Liver (tissue), 3 donors: ENCODE data around the gene C11orf21.

ENCODE experiments used
- ATF3 ChIP-seq: IDR thresholded peaks from 2 replicates; pipeline ENCODE4 v1.6.1; 2016; ENCODE audit warnings: antibody characterized with exemption
- EGR1 ChIP-seq, 2 donors: IDR thresholded peaks; 2 replicates each; pipeline ENCODE4 v1.6.1; 2016 to 2018; ENCODE audit warnings: antibody characterized with exemption in 2 of 2, low read depth in 2 of 2
- FOXA1 ChIP-seq: IDR thresholded peaks from 2 replicates; pipeline ENCODE4 v1.6.1; 2016; ENCODE audit warnings: antibody characterized with exemption
- FOXA2 ChIP-seq: IDR thresholded peaks from 2 replicates; pipeline ENCODE4 v1.6.1; 2016; ENCODE audit warnings: antibody characterized with exemption
- GABPA ChIP-seq, 2 donors: IDR thresholded peaks in 1 of 2; conservative IDR thresholded peaks in 1 of 2; 2 replicates each; pipeline ENCODE4 v1.6.1; 2016; ENCODE audit warnings: antibody characterized with exemption in 2 of 2, mild to moderate bottlenecking in 1 of 2, moderate library complexity in 1 of 2
- HNF4G ChIP-seq: IDR thresholded peaks from 2 replicates; pipeline ENCODE4 v1.6.1; 2016; ENCODE audit warnings: antibody characterized with exemption
- RAD21 ChIP-seq, 2 donors: IDR thresholded peaks; 2 replicates each; pipeline ENCODE4 v1.6.1; 2016; ENCODE audit warnings: antibody characterized with exemption in 2 of 2, mild to moderate bottlenecking in 2 of 2
- REST ChIP-seq: IDR thresholded peaks from 2 replicates; pipeline ENCODE4 v1.6.1; 2016; ENCODE audit warnings: antibody characterized with exemption, mild to moderate bottlenecking
- SP1 ChIP-seq: IDR thresholded peaks from 2 replicates; pipeline ENCODE4 v1.6.1; 2018; ENCODE audit warnings: antibody characterized with exemption, mild to moderate bottlenecking
- TAF1 ChIP-seq: conservative IDR thresholded peaks from 2 replicates; pipeline ENCODE4 v1.6.1; 2016; ENCODE audit warnings: antibody characterized with exemption, mild to moderate bottlenecking
- YY1 ChIP-seq: IDR thresholded peaks from 2 replicates; pipeline ENCODE4 v1.6.1; 2016; ENCODE audit warnings: antibody characterized with exemption, mild to moderate bottlenecking
- TF ChIP-seq, protein P1 (sequence below): fragments of 150-350 bp; IDR thresholded peaks from 2 replicates; pipeline ENCODE4 v1.5.1; 2017; ENCODE audit warnings: improper control_type of control experiment, low read depth, low read length; ENCODE audit not compliant: missing input control
- TF ChIP-seq, protein P2 (sequence below): IDR thresholded peaks from 2 replicates; pipeline ENCODE4 v1.6.1; 2016; ENCODE audit warnings: antibody characterized with exemption
- donor health status: healthy.
- donor health status: healthy.

GRCh38 chr11:2299773-2300172 lies 1.9 kb downstream of the C11orf21 start:
- TF ChIP-seq REST (no peak), TAF1 (no peak), RAD21 (IDR thresholded peaks at IDR 0.05) (no peak), SP1 (no peak), GABPA (IDR thresholded peaks at IDR 0.05 in 1 of 2, conservative IDR thresholded peaks at IDR 0.05 in 1 of 2) (no peak), ATF3 (no peak), HNF4G (no peak), YY1 (no peak), FOXA1 (no peak), FOXA2 (no peak), EGR1 (IDR thresholded peaks at IDR 0.05; ENCODE audit: low read depth in 2 of 2) (no peak)
- TF ChIP-seq, protein P1, sequence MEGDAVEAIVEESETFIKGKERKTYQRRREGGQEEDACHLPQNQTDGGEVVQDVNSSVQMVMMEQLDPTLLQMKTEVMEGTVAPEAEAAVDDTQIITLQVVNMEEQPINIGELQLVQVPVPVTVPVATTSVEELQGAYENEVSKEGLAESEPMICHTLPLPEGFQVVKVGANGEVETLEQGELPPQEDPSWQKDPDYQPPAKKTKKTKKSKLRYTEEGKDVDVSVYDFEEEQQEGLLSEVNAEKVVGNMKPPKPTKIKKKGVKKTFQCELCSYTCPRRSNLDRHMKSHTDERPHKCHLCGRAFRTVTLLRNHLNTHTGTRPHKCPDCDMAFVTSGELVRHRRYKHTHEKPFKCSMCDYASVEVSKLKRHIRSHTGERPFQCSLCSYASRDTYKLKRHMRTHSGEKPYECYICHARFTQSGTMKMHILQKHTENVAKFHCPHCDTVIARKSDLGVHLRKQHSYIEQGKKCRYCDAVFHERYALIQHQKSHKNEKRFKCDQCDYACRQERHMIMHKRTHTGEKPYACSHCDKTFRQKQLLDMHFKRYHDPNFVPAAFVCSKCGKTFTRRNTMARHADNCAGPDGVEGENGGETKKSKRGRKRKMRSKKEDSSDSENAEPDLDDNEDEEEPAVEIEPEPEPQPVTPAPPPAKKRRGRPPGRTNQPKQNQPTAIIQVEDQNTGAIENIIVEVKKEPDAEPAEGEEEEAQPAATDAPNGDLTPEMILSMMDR, result no peak
- TF ChIP-seq, protein P2, sequence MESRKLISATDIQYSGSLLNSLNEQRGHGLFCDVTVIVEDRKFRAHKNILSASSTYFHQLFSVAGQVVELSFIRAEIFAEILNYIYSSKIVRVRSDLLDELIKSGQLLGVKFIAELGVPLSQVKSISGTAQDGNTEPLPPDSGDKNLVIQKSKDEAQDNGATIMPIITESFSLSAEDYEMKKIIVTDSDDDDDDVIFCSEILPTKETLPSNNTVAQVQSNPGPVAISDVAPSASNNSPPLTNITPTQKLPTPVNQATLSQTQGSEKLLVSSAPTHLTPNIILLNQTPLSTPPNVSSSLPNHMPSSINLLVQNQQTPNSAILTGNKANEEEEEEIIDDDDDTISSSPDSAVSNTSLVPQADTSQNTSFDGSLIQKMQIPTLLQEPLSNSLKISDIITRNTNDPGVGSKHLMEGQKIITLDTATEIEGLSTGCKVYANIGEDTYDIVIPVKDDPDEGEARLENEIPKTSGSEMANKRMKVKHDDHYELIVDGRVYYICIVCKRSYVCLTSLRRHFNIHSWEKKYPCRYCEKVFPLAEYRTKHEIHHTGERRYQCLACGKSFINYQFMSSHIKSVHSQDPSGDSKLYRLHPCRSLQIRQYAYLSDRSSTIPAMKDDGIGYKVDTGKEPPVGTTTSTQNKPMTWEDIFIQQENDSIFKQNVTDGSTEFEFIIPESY, result no peak
